ENCODE measurements around the gene PRICKLE1. TPM values are rescaled to one million over a fixed set of nuclear protein-coding genes. Genes with fewer than 3 reads are reported as not detected.
A peak's percentile ranks its signal among the peaks of the same experiment; 100 is the strongest.

Gene PRICKLE1
- total RNA-seq, 1 donor from 2014 or later, result 14.5 TPM

DNA sequence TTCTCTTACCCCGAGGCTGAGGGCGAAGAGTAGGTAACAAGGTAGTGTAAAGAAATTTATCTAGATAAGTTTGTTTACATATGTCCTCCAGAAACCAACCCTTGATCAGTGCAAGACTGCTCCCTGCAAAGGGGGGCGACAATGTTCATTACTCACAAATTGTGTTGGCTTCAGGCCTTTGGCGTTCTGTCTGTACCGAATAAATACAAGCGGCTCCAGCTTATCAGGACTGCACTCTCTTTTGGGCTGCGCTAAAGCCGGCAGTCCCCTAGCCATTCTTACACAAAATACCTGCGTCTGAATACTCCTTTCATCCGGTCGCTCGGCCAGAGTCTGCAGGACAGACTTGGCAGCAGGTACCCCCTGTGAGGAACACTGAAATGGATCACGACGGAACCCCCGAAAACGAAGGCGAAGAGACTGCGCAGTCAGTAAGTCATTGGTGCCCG, 147.2 kb downstream of the PRICKLE1 start:
- DNase-seq (ENCODE audit: missing footprints), result no peak
- intact Hi-C loops (cut with DNase I), result no loop called here
- no peak for ATAC-seq

DNA sequence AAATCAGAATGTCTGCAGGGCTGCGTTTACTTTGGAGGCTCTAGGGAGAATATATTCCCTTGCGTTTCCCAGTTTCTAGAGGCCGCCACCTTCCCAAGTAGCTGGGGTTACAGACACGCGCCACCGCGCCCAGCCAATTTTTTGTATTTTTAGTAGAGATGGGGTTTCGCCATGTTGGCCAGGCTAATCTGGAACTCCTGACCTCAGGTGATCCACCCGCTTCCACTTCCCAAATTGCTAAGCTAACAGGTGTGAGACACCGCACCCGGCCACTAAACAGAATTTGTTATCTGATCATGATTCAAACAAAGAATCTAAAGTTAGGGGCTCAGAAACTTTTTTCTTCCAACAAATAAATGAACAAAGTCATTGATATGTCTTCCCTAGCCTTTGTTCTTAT, 148.9 kb downstream of the PRICKLE1 start:
- DNase-seq (ENCODE audit: missing footprints) (no peak), ATAC-seq (no peak)
- intact Hi-C loops (cut with DNase I), result no loop called here

GRCh38 chr12:42432517-42433140, 156.9 kb downstream of the PRICKLE1 start:
- ATAC-seq (no peak), DNase-seq (ENCODE audit: missing footprints) (no peak)
- intact Hi-C loops (cut with DNase I), result no loop called here

DNA sequence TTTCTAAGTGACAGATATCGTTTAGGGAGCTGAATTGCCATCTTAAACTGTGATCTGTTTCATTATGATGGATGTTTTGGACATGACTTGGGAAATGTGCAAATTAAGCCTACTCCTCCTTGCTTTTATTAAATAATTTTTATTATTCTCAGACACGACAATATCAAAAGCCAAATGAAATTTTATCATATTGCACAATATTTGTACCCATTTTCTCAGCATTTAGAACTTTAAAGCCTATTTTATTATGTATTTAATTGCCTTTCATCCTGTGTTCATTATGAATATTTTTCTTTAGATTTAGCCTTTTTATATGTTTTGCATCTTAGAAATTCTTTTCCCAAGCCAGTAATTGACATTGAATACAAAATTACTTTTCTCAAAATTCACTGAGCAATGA, 160.7 kb downstream of the PRICKLE1 start:
- no peak for DNase-seq (ENCODE audit: missing footprints)
- intact Hi-C loops (cut with DNase I), result no loop called here
- no peak for ATAC-seq

GRCh38 chr12:42426746-42427145, 162.8 kb downstream of the PRICKLE1 start:
- no peak for DNase-seq (ENCODE audit: missing footprints)
- intact Hi-C loops (cut with DNase I), result no loop called here
- ATAC-seq, result no peak

DNA sequence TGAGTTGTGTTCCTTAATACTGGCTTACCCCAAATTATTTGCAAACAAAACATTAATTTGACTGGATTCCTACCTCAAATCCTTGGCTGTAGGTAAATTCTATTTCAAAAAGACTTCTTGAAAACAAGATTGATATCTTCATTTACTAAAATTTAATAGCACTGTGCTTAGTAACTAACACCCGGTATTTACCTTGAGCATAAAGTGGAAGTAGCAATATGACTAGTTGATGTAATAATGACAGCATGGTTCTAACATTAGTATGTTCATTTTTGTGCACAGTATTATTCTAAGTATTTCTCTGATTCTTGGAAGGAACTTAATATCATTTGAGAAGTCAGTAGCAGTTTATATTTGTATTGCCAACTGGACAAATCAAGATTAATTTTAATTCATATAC, 166.8 kb downstream of the PRICKLE1 start:
- intact Hi-C loops (cut with DNase I), result no loop called here
- no peak for ATAC-seq
- DNase-seq (ENCODE audit: missing footprints), result no peak

GRCh38 chr12:42421844-42422779, 167.4 kb downstream of the PRICKLE1 start:
- ATAC-seq (peak; percentile 65), DNase-seq (ENCODE audit: missing footprints) (no peak)
- intact Hi-C loops (cut with DNase I), result no loop called here

- intact Hi-C loops (cut with DNase I), result no loop called here
- no peak for ATAC-seq
- DNase-seq (ENCODE audit: missing footprints), result no peak
Measured at GRCh38 chr12:42420395-42420794, 169.2 kb downstream of the PRICKLE1 start.

- ATAC-seq (no peak), DNase-seq (ENCODE audit: missing footprints) (no peak)
- intact Hi-C loops (cut with DNase I), result no loop called here
Measured at GRCh38 chr12:42410340-42410739, 179.2 kb downstream of the PRICKLE1 start.

DNA sequence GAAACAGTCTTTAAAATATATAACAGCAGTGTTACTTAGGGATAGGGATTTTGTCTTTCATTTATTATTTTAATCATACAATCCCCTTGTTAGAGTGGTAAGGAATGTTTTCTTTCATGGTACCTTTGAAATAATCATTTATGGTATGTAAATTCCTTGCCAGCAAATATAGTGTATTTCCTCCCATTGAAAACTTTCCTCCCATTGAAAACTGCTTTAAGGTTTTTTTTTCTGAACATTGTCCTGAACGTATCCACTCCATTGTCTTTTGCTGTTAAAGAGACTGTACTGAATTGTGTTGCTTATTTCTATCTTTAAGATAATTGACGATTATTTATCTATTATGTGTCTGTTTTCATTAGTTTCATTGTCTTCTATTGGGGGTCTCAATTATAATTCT, 180.1 kb downstream of the PRICKLE1 start:
- intact Hi-C loops (cut with DNase I), result no loop called here

DNA sequence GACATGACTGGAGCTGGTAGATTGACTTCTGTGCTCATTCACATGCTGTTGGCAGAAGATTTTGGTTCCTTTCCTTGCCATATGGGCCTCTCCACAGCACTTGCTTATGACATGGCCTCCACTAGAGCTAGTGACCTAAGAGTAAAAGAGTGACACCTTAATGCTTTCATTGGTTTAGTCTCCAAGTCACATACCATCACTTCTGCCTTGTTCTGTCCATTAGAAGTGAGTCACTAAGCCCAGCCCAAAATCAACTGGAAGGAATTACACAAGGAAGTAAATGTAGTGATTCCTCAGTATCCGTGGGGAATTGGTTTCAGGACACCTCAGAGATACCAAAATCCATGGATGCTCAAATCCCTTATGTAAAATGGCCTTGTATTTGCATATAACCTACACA, 182.2 kb downstream of the PRICKLE1 start:
- no peak for ATAC-seq
- intact Hi-C loops (cut with DNase I), result no loop called here
- no peak for DNase-seq (ENCODE audit: missing footprints)

More for the DNA sequence above, 180.1 kb downstream of the PRICKLE1 start:
- ATAC-seq (no peak), DNase-seq (ENCODE audit: missing footprints) (no peak)

Data from Right ventricle myocardium inferior (tissue), 1 donor.